OCI-LY7 (cell line): Measurements from ENCODE around the gene CAPZA3.

Source experiments
- CTCF ChIP-seq: fragments of 200-600 bp; sonication (generic); conservative IDR thresholded peaks from 2 replicates; pipeline ENCODE4 v1.5.1; 2014; ENCODE audit warnings: mild to moderate bottlenecking, antibody characterized with exemption, low read length, moderate library complexity, mixed read lengths
- EZH2phosphoT487 ChIP-seq: fragments of 200-600 bp; sonication (generic); IDR thresholded peaks from 2 replicates; pipeline ENCODE4 v1.6.1; 2018; ENCODE audit warnings: low read depth, borderline replicate concordance, mild to moderate bottlenecking, mixed run types, antibody characterized with exemption, low read length, moderate library complexity, mixed read lengths

GRCh38 chr12:18752280-18752920, 14.5 kb downstream of the CAPZA3 start:
- TF ChIP-seq CTCF (no peak), EZH2phosphoT487 (no peak)
